NCI-H2081 treated with DMSO at 0.1 percent for 48 hours (cell line): ENCODE data around the gene KRT13.

Source experiments
- DNase-seq: peaks from one replicate; lab custom pipeline; 2025; lab: John Stamatoyannopoulos, UW

The KRT13 gene

GRCh38 chr17:41494524-41494923 lies 10.9 kb downstream of the KRT13 start:
- DNase-seq, result no peak

GRCh38 chr17:41492771-41493170 lies 12.6 kb downstream of the KRT13 start:
- DNase-seq, result no peak

DNA sequence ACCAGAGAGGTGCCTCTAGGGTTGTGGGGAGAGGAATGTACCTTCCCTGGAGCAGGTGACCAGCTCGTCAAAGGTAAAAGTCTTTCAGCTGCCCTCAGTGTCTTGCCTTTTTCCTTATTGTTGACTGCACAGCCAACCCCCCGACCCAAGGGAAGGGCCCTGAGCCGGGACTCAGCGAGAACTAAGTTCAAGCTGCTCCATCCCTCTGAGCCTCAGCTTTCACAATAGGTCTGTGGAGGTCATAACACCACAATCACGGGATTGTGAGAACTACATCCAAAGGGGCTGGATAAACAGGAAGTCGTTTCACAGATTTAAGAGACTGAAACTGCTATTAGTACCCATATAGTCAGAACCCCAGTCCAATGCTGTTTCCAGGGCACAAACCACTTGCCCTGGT lies 13.1 kb downstream of the KRT13 start:
- no peak for DNase-seq

GRCh38 chr17:41491476-41491875 lies 13.9 kb downstream of the KRT13 start:
- no peak for DNase-seq

DNA sequence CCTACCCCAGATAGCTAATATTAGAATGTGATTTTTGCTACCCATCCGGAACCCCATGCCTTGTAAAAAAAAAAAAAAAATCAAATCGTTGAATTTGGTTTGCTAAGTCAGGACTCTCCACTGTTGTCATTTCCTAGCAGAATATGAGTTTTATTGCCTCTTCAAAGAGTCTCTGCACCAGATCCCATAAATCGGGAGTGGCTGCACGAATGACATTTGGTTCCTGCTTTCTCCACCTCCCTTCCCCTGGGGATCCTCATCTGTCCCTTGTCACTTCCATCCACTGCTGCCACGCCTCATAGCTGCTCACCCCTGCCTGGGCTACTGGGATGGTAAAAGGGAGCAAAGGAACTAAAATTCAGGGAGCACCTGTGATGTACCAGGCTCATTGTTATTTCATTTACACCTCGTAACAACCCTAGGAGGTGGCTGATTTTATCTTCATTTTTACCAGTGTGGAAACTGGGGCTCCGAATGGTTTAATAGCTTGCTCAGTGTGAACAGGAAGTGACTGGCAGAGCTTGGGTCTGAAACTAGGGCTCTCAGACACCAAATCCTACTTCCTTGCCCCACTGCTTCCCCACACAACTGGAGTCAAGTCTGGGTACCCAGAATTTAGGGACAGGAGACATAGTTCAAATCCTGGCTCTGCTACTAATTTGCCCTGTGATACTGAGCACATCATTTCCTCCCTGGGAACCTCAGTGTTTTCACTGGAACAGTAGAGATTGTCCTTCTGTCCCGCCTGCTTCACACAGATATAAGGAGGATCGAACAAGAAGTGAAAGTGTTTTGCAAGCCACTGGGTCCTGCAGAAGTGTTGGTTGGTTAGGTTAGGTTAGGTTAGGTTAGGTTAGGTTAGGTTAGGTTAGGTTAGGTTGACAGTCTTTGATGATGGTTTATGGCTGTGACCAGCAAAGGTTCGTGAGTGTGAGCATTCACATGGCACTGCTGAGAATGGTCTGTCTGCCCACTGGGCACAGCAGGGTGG lies 15.1 kb downstream of the KRT13 start:
- DNase-seq, result no peak

DNA sequence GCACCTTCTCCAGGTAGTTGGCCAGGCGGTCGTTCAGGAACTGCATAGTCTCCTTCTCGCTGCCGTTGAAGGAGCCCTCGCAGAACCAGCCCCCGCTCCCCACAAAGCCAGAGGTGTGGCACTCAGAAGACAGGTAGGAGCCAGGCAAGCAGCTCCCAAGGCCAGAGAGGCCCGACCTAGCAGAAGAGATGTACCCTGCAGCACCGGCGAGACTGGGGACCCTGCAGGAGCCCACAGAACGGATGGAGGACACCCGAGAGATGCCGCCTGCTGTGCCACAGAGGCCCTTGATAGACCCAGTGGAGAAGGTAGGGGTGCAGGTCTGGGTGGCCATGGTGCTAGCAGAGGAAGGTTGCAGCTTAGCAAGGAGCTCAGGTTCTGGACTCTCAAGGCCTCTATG lies 15.9 kb downstream of the KRT13 start, which contains the start of gene KRT36:
Gene KRT36, minus strand, starts transcription at position 380 of the 400 bp plus-strand sequence. Its CDS starts 46 bp downstream, at position 334.
- DNase-seq, result no peak

- DNase-seq, result no peak
Observed at GRCh38 chr17:41486809-41487530, 18.4 kb downstream of the KRT13 start.

DNA sequence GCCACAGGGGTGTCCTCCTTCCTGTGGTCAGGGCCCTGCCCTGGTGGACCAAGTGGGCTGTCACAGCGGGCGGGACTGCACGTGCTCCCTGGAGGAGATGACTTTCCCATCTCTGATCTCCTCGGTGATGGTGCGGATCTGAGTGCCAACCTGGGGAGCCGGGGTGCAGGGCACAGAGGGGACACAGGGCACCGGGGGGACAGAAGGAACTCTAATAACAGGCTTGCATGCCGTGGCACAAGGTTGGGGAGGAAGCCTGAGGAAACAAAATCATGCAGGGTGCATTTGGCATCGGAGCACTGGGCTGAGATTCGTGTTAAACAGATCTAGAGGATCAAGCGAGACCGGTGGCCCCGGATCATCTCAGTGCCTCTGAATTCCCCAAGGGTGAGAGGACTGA lies 19.1 kb downstream of the KRT13 start:
- DNase-seq, result no peak

- no peak for DNase-seq
Observed at GRCh38 chr17:41484920-41485904, 20.2 kb downstream of the KRT13 start.

- no peak for DNase-seq
Observed at GRCh38 chr17:41483991-41484826, 21.2 kb downstream of the KRT13 start.

DNA sequence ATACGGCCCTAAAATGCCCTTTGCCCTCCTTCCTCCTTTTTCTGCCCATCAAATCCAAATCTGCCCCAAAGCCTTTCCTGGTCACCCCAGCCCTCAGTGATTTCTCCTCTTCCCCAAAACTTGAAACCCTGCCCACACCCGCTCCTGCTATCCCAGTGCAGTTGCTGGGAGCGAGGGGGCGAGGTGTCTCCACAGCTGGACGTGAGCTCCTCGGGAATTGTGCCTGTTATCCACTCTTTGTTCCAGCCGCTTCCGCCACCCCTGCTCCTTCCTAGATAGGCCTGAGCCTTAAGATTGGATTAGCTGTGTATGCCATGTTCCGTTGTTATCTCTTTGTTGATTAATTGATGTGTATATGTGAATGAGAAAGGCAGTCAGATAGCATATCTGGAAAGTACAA lies 21.9 kb downstream of the KRT13 start:
- no peak for DNase-seq

DNA sequence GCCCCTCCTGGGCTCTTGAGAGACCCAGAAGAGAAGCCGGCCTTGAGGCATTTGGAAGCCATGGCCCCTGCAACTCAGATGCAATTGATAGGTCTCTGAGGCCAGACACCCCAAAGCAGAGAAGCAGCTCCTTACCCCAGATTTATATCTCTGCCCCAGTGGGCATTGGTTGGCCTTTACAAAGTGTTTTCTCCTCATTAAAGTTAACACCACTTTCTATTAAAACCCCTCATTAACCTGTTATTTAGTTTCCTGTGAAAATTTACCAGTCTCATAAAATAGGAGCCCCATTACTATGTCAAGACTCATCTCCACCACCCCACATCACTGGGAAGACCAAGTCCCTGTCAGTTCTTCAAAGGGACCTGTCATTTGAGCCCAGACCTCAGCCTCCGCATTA lies 24.4 kb downstream of the KRT13 start, which contains the start of gene KRT35:
Gene KRT35, minus strand, starts transcription at position 116 of the 400 bp plus-strand sequence. Its CDS starts 54 bp downstream, at position 62.
- DNase-seq, result no peak

DNA sequence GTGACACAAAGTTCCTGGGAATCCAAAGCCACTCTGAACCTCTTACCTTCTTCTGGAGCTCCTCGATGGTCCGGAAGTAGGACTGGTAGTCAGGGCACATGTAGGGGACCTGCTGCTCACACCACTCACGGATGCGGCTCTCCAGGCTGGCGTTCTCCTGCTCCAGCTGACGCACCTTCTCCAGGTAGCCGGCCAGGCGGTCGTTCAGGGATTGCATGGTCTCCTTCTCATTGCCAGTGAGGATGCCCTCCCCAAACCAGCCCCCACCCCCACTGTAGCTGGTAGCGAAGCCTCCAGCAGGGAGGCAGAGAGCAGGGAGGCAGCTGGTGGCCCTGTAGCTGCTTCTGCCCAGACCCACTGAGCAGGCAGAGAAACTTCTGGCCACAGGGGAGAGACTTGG lies 24.8 kb downstream of the KRT13 start:
- DNase-seq, result no peak

DNA sequence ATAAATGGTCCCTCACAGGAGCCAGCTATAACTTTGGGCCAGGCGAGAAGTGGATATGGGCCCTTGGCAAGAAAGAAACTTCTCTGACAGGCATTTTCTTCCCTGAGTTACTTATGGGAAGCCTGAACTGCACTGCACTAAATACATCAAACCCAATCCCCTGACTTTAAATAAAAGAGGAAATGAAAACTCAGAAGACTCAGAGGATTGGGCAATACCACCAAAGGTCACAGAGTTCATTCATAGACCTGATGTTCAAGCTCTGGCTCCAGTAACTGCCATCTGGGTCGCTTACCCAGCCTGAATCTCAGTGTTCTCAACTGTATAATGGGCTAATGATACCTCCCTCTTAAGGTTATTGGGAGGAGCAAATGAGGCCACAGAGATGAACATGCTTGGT lies 25.3 kb downstream of the KRT13 start:
- no peak for DNase-seq

DNA sequence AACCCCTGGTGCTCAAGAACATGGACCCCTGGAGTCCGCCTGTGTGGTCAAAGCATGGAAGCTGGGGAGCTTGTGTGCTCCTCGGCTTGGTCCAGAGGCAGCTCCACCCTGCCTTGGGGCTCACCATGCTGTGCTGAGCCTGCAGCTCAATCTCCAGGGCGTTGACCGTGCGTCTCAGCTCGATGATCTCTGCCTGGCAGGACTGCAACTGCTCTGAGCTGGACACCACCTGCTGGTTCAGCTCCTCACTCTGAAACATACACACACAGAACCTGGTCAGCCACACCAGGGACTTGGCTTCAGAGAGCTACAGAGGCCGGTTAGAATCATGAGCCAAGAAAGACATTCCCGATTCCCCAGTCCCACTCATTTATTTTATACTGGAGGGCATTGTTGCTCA lies 27.2 kb downstream of the KRT13 start:
- DNase-seq, result no peak

DNA sequence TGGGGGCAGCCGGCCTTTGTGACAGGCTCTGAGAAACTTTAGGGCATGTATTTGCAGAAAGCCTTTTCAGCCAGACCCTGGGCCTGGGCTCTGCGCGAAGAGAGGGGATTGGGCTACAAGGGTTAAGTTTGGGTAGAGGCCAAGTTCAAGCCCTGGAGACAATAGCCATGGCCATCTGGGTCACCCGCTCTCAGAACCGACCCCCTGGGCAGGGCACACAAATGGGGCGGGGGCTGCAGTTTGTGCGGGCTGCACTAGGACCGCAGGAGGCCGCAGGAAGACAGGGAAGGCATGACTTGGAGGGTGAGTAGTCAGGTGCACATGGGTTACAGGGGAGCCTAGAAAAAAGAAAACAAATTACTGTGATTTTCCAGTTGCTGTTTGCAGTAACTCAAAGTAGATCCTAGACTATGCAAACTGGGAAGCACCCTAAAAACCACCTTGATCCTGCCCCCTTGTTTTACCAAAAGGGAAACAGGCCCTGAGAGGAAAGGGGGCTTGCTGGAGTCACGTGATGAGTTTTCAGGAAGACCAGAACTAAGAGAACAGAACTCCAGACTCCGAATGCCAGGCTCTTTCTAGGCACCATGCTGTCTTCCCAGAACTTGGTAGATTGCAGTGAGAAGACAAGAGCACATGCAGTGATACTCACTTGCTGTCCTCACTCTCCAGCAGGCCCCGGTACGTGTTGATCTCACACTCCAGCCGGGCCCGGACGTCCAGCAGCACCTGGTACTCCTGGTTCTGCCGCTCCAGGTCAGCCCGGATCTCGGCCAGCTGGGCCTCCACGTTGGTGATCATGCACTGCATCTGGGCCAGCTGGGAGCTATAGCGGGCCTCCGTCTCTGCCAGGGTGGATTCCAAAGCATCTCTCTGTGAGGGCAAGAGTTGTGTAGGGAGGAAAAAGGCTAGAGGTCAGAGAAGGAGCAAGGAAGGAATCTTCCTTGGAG lies 28.3 kb downstream of the KRT13 start:
- DNase-seq, result no peak

DNA sequence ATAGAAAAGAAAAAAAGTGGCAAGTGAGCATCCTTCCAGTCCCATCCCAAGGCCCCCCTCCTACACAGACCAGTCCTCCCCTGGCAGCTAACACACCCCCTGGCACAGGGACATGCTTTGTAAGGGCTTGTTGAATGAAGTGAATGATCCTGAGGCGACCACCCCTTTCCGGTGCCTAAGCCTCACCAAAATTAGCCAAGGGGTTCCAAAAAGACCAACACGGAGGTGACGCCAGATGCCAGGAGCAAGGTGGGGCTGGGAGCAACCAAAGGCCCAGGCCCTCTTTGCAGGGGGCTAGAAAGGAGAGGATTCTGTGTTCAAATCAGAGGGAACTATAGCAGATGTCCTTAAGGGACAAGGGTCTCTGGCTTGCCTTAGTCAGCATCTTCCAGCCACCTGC lies 30.0 kb downstream of the KRT13 start:
- no peak for DNase-seq

GRCh38 chr17:41474863-41475262 lies 30.5 kb downstream of the KRT13 start:
- no peak for DNase-seq

DNA sequence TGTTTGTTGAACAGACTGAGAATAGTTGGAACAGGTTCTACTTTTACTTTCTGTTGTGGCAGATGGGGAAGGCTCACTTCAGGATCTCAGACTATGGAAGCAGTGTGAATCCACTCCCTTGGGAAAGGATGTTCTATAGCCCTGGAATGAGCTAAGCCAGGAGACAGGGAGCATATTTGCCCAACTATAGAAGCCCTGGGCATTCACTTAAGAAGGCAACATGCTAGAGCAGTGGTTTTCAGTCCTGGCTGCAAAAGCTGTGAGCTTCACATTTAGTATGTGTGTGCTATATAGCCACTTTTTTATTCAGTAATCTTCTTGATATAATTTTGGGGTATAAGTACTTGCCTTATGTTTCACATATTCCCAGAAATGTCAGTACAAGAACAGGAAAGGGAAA lies 37.1 kb downstream of the KRT13 start:
- DNase-seq, result no peak

DNA sequence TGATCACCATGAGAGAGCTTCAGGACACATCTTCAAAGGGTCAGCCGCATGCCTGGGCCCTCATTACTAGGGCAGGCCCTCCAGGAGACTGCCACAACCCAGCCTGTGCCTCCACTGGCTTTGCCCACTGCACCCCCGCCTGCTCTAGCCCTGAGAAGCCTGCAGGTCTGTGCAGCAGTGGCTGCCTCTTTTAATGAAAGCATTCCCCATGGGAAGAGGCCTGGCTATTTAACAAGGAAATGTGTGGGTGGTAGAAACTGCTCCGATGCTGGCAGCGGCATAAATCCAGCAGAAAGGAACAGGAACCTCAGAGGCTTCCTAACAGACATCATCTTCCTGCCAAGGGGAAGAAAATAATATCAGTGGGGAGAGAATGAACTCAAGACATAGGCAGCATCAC lies 37.9 kb downstream of the KRT13 start:
- DNase-seq, result no peak
